HAP-1 (cell line): ENCODE results near the gene SAV1.
"Not testable (repeated sequence)": the region's sequence is repeated elsewhere in the genome, so short reads cannot be mapped to it uniquely, and the experiment has no call there.

ENCODE experiments used
- DNase-seq, 2 experiments: peaks; one replicate each; pipeline ENCODE4 v3.0.0-alpha.2; 2016 to 2020; ENCODE audit warnings: low spot score in 2 of 2
- H3K27me3 ChIP-seq: fragments of 250-450 bp; sonication (Bioruptor Pico); 2 replicates; pipeline ENCODE4 v1.5.1; 2020; ENCODE audit warnings: low read depth, mild to moderate bottlenecking, moderate library complexity
- H3K36me3 ChIP-seq: fragments of 250-450 bp; sonication (Bioruptor Pico); replicated peaks from 2 replicates; pipeline ENCODE4 v1.5.1; 2020; ENCODE audit warnings: mild to moderate bottlenecking
- H3K4me1 ChIP-seq: fragments of 250-450 bp; sonication (Bioruptor Pico); 2 replicates; pipeline ENCODE4 v1.5.1; 2020; ENCODE audit warnings: mild to moderate bottlenecking
- H3K4me3 ChIP-seq: fragments of 250-450 bp; sonication (Bioruptor Pico); 2 replicates; pipeline ENCODE4 v1.5.1; 2020; ENCODE audit warnings: mild to moderate bottlenecking, moderate library complexity
- H3K9me3 ChIP-seq: fragments of 250-450 bp; sonication (Bioruptor Pico); 2 replicates; pipeline ENCODE4 v1.5.1; 2020; ENCODE audit warnings: mild to moderate bottlenecking, moderate library complexity
- in situ Hi-C: fragments of 300-500 bp; cut with MboI; formaldehyde crosslinking; loops from 3 replicates; pipeline ENCODE4 v1.14.3; 2020; ENCODE audit warnings: low sequenced_read_pairs, inconsistent platforms, mixed read lengths

SAV1 gene

GRCh38 chr14:50667996-50668825 is at the start of gene SAV1:
Gene SAV1 (minus strand): TSS chr14:50668306. CDS start chr14:50667967, 339 bp downstream.
- H3K27me3 ChIP-seq, result no peaks in the 10 kb centered on the region
- H3K9me3 ChIP-seq, result no peaks in the 10 kb centered on the region
- peaks cover 29% of the 10 kb centered on the region for H3K4me1 ChIP-seq
- peak within 1 kb of the TSS; percentile 63 for H3K4me3 ChIP-seq
- peaks cover 10% of the 10 kb centered on the region for H3K36me3 ChIP-seq
- in situ Hi-C loops, result no loop called here
- peak; percentile 82 to 88 for DNase-seq

GRCh38 chr14:50717811-50718210 is 49.7 kb upstream of the SAV1 start:
- H3K36me3 ChIP-seq, result no peaks in the 10 kb centered on the region; the same call in none of the 2 replicates
- DNase-seq, result no peak
- no peaks in the 10 kb centered on the region for H3K9me3 ChIP-seq
- in situ Hi-C loops, result no loop called here
- H3K27me3 ChIP-seq, result no peaks in the 10 kb centered on the region
- no peak overlapping the region for H3K4me3 ChIP-seq
- no peaks in the 10 kb centered on the region for H3K4me1 ChIP-seq

- Histone ChIP-seq H3K4me3 (no peak overlapping the region), H3K27me3 (no peaks in the 10 kb centered on the region), H3K4me1 (no peaks in the 10 kb centered on the region), H3K9me3 (no peaks in the 10 kb centered on the region), H3K36me3 (no peaks in the 10 kb centered on the region)
- DNase-seq, result peak; percentile 19 to 26
- in situ Hi-C loops, result no loop called here
Observed at GRCh38 chr14:50714450-50715073, 46.5 kb upstream of the SAV1 start.

GRCh38 chr14:50711043-50711442 is 42.9 kb upstream of the SAV1 start:
- H3K9me3 ChIP-seq, result no peaks in the 10 kb centered on the region
- no peak for DNase-seq
- H3K4me3 ChIP-seq, result no peak overlapping the region
- no peaks in the 10 kb centered on the region for H3K4me1 ChIP-seq
- H3K36me3 ChIP-seq, result no peaks in the 10 kb centered on the region
- no peaks in the 10 kb centered on the region for H3K27me3 ChIP-seq
- in situ Hi-C loops, result no loop called here

GRCh38 chr14:50705026-50705593 is 37.0 kb upstream of the SAV1 start:
- H3K4me3 ChIP-seq, result no peak overlapping the region
- in situ Hi-C loops, result no loop called here
- DNase-seq, result no peak
- H3K9me3 ChIP-seq, result no peaks in the 10 kb centered on the region
- H3K4me1 ChIP-seq, result no peaks in the 10 kb centered on the region
- no peaks in the 10 kb centered on the region for H3K36me3 ChIP-seq
- H3K27me3 ChIP-seq, result no peaks in the 10 kb centered on the region

GRCh38 chr14:50704454-50705010 is 36.4 kb upstream of the SAV1 start:
- Histone ChIP-seq H3K27me3 (no peaks in the 10 kb centered on the region), H3K4me3 (no peak overlapping the region), H3K4me1 (no peaks in the 10 kb centered on the region), H3K36me3 (no peaks in the 10 kb centered on the region), H3K9me3 (no peaks in the 10 kb centered on the region; the same call in 1 of the 2 replicates)
- in situ Hi-C loops, result no loop called here
- no peak for DNase-seq

- DNase-seq, result peak; percentile 62 to 93
- Histone ChIP-seq H3K27me3 (no peaks in the 10 kb centered on the region), H3K36me3 (no peaks in the 10 kb centered on the region), H3K4me1 (peaks cover 15% of the 10 kb centered on the region), H3K4me3 (no peak overlapping the region), H3K9me3 (peaks cover 24% of the 10 kb centered on the region)
- in situ Hi-C loops, result no loop called here
Observed at GRCh38 chr14:50697659-50698290, 29.7 kb upstream of the SAV1 start.

- H3K4me1 ChIP-seq, result peaks cover 15% of the 10 kb centered on the region
- DNase-seq, result peak in 1 of 2 experiments; percentile 28
- H3K36me3 ChIP-seq, H3K4me3 ChIP-seq, H3K27me3 ChIP-seq, in situ Hi-C loops: not testable (repeated sequence)
- H3K9me3 ChIP-seq, result peaks cover 28% of the 10 kb centered on the region
Observed at GRCh38 chr14:50694260-50694659, 26.2 kb upstream of the SAV1 start.

GRCh38 chr14:50688875-50689274 is 20.8 kb upstream of the SAV1 start:
- DNase-seq, result no peak
- no peaks in the 10 kb centered on the region for H3K36me3 ChIP-seq
- H3K4me3 ChIP-seq, result no peak overlapping the region
- no peaks in the 10 kb centered on the region; the same call in 1 of the 2 replicates for H3K27me3 ChIP-seq
- in situ Hi-C loops, result no loop called here
- H3K4me1 ChIP-seq, result no peaks in the 10 kb centered on the region
- H3K9me3 ChIP-seq, result peaks cover 14% of the 10 kb centered on the region

- no peaks in the 10 kb centered on the region for H3K36me3 ChIP-seq
- in situ Hi-C loops, result no loop called here
- H3K4me1 ChIP-seq, result no peaks in the 10 kb centered on the region; the same call in 1 of the 2 replicates
- no peaks in the 10 kb centered on the region for H3K27me3 ChIP-seq
- no peak overlapping the region for H3K4me3 ChIP-seq
- no peak for DNase-seq
- H3K9me3 ChIP-seq, result no peaks in the 10 kb centered on the region
Observed at GRCh38 chr14:50679674-50680073, 11.6 kb upstream of the SAV1 start.

GRCh38 chr14:50678163-50678562 is 10.1 kb upstream of the SAV1 start:
- H3K9me3 ChIP-seq, result no peaks in the 10 kb centered on the region
- no peaks in the 10 kb centered on the region for H3K36me3 ChIP-seq
- in situ Hi-C loops, result no loop called here
- H3K27me3 ChIP-seq, result no peaks in the 10 kb centered on the region
- no peak overlapping the region for H3K4me3 ChIP-seq
- H3K4me1 ChIP-seq, result no peaks in the 10 kb centered on the region; the same call in 1 of the 2 replicates
- no peak for DNase-seq

- H3K9me3 ChIP-seq, result no peaks in the 10 kb centered on the region
- no peaks in the 10 kb centered on the region for H3K36me3 ChIP-seq
- in situ Hi-C loops, result no loop called here
- DNase-seq, result no peak
- no peaks in the 10 kb centered on the region; the same call in 1 of the 2 replicates for H3K4me1 ChIP-seq
- no peaks in the 10 kb centered on the region for H3K27me3 ChIP-seq
- H3K4me3 ChIP-seq, result no peak overlapping the region
Observed at GRCh38 chr14:50677527-50678063, 9.5 kb upstream of the SAV1 start.

GRCh38 chr14:50676814-50677516 is 8.9 kb upstream of the SAV1 start:
- no peak overlapping the region for H3K4me3 ChIP-seq
- H3K9me3 ChIP-seq, result no peaks in the 10 kb centered on the region
- H3K36me3 ChIP-seq, result no peaks in the 10 kb centered on the region
- H3K27me3 ChIP-seq, result no peaks in the 10 kb centered on the region
- DNase-seq, result no peak
- H3K4me1 ChIP-seq, result no peaks in the 10 kb centered on the region; the same call in 1 of the 2 replicates
- in situ Hi-C loops, result no loop called here
